Mesothelial cell of epicardium (in vitro differentiated cells): ENCODE measurements around the gene PDE7B. TPM values are rescaled to one million over a fixed set of nuclear protein-coding genes. Genes with fewer than 3 reads are reported as not detected.
A peak's percentile ranks its signal among the peaks of the same experiment; 100 is the strongest.

Experiments
- DNase-seq, 2 experiments: peaks; one replicate each; pipeline ENCODE4 v3.0.0; 2021; ENCODE audit warnings: low spot score in 2 of 2; ENCODE audit not compliant: unreplicated experiment in 2 of 2
- H3K27ac Mint-ChIP-seq: 2 replicates; pipeline ENCODE4 v1.8.0; 2021; ENCODE audit warnings: mixed read lengths
- H3K27me3 Mint-ChIP-seq: 2 replicates; pipeline ENCODE4 v1.8.0; 2021; ENCODE audit warnings: low read depth, mixed read lengths
- H3K36me3 Mint-ChIP-seq: 2 replicates; pipeline ENCODE4 v1.8.0; 2021; ENCODE audit warnings: mixed read lengths
- H3K4me1 Mint-ChIP-seq: 2 replicates; pipeline ENCODE4 v1.8.0; 2021; ENCODE audit warnings: mixed read lengths
- H3K4me3 Mint-ChIP-seq: 2 replicates; pipeline ENCODE4 v1.8.0; 2021; ENCODE audit warnings: mild to moderate bottlenecking, moderate library complexity, mixed read lengths
- H3K9me3 Mint-ChIP-seq: 2 replicates; pipeline ENCODE4 v1.8.0; 2021; ENCODE audit warnings: mixed read lengths
- total RNA-seq: library from RNA; stranded (reverse); gene quantifications from 3 replicates; pipeline ENCODE4 v1.2.1, GENCODE V29; 2021
- TF ChIP-seq, protein P1 (sequence below): fragments of 200-600 bp; sonication (generic); IDR thresholded peaks from one replicate; pipeline ENCODE4 v1.5.0; 2021; ENCODE audit warnings: antibody characterized with exemption; ENCODE audit not compliant: unreplicated experiment

Gene PDE7B
- total RNA-seq, 1 donor from 2014 or later, result 18.2 TPM

DNA sequence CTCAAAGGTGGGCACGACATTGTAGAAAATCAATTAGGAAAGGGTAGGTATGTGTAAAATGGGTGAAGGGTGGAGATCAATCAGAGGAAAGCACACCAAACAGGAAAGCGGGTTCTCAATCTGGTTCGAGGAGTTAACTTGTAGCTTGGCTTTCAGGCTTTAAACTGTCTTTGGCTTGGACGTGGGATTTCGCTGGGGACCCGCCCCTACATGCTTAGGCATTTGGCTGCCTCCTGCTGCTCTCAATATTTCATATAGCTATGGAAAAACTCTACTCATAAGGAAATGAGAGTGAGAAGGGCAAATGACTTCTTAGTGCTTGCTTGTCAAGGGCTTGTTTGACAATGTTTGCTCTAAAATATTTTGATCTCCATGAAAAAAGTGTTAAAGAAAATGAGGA is 38.1 kb upstream of the PDE7B start:
- Mint-ChIP-seq H3K4me3 (no peak overlapping the region), H3K36me3 (no peaks in the 10 kb centered on the region), H3K27me3 (no peaks in the 10 kb centered on the region), H3K9me3 (peaks cover 14% of the 10 kb centered on the region), H3K4me1 (peaks cover 24% of the 10 kb centered on the region), H3K27ac (no peak overlapping the region)
- no peak for DNase-seq
- TF ChIP-seq, protein P1, sequence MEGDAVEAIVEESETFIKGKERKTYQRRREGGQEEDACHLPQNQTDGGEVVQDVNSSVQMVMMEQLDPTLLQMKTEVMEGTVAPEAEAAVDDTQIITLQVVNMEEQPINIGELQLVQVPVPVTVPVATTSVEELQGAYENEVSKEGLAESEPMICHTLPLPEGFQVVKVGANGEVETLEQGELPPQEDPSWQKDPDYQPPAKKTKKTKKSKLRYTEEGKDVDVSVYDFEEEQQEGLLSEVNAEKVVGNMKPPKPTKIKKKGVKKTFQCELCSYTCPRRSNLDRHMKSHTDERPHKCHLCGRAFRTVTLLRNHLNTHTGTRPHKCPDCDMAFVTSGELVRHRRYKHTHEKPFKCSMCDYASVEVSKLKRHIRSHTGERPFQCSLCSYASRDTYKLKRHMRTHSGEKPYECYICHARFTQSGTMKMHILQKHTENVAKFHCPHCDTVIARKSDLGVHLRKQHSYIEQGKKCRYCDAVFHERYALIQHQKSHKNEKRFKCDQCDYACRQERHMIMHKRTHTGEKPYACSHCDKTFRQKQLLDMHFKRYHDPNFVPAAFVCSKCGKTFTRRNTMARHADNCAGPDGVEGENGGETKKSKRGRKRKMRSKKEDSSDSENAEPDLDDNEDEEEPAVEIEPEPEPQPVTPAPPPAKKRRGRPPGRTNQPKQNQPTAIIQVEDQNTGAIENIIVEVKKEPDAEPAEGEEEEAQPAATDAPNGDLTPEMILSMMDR, result no peak

DNA sequence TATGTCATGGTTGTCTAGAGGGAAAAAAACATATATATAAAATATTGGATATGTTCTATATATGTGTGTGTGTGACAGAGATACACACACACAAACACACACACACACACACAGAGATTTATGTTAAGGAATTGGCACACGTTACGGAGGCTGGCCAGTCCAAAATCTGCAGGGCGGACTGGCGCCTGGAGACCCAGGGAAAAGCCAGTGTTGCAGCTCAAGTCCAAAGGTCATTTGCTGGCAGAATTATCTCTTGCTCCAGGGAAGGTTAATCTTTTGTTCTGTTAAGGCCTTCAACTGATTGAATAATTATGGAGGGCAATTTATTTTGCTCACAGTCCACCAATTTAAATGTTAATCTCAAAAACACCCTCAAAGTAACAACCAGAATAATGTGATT is 37.5 kb upstream of the PDE7B start:
- no peaks in the 10 kb centered on the region for H3K27me3 Mint-ChIP-seq
- no peak overlapping the region for H3K4me3 Mint-ChIP-seq
- DNase-seq, result no peak
- TF ChIP-seq, protein P1, result no peak
- H3K27ac Mint-ChIP-seq, result no peak overlapping the region
- peaks cover 24% of the 10 kb centered on the region for H3K4me1 Mint-ChIP-seq
- peaks cover 10% of the 10 kb centered on the region for H3K9me3 Mint-ChIP-seq
- H3K36me3 Mint-ChIP-seq, result no peaks in the 10 kb centered on the region

DNA sequence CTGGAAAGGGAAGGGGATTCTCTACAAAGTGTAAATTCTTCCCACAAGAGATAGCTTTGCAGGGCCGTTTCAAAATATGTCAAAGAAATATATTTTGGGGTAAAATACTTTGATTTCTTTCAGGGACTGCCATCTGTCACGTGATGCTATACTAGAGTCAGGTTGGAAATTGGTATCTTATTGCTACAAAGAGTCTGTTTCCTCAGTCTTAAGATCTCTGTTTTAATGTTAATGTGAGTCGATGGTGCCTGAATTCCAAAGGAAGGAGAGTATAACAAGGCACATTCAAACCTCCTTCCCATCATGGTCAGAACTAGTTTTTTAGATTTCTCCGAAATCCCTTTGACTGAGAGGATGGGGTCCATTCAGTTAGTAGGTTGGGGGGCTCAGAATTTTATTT is 36.3 kb upstream of the PDE7B start:
- no peak overlapping the region for H3K27ac Mint-ChIP-seq
- DNase-seq, result no peak
- TF ChIP-seq, protein P1, result no peak
- H3K4me1 Mint-ChIP-seq, result peaks cover 24% of the 10 kb centered on the region
- no peaks in the 10 kb centered on the region for H3K9me3 Mint-ChIP-seq
- H3K36me3 Mint-ChIP-seq, result no peaks in the 10 kb centered on the region
- no peaks in the 10 kb centered on the region for H3K27me3 Mint-ChIP-seq
- no peak overlapping the region for H3K4me3 Mint-ChIP-seq

DNA sequence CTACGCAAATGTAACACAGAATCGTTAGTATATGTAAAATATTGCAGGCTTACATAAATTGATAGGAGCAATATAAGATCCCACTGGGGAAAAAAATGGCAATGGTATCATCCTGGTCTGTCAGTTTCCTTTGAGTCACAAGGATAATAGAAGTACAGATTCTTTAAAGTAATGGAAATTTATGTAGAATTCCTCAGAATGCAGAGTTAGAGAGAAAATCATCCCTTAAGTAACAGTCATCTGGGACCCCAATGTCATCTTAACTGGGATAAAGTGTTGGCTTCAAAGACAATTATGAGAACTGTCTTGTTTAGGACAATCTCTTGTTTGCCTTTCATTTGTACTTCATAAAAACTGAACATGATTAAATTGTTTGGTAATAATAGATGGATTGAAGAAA is 34.5 kb upstream of the PDE7B start:
- H3K4me3 Mint-ChIP-seq, result no peak overlapping the region
- no peak for DNase-seq
- TF ChIP-seq, protein P1, result no peak
- peaks cover 15% of the 10 kb centered on the region for H3K4me1 Mint-ChIP-seq
- no peaks in the 10 kb centered on the region for H3K36me3 Mint-ChIP-seq
- H3K27ac Mint-ChIP-seq, result no peak overlapping the region
- H3K9me3 Mint-ChIP-seq, result no peaks in the 10 kb centered on the region
- no peaks in the 10 kb centered on the region for H3K27me3 Mint-ChIP-seq

DNA sequence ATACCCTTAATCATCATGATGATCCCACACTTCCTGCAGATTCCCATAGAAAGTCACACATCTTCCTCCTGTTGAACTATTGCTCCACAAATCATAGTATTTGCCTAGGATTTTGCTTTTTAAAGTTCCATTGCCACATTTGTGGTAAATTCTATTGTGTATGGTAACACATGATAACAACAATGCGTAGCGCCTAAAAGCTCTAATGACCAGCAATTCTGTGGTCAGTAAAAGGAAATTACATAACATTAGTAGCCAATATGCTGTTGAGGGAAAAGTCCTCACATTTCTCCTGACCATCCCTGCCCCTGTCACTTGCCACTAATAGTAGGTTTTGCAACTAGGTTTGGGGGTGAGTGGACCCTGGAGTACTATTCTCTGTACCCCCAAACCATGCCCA is 31.8 kb upstream of the PDE7B start:
- TF ChIP-seq, protein P1, result no peak
- no peak for DNase-seq
- Mint-ChIP-seq H3K27me3 (no peaks in the 10 kb centered on the region), H3K4me3 (no peak overlapping the region), H3K27ac (no peak overlapping the region), H3K4me1 (peaks cover 5% of the 10 kb centered on the region), H3K9me3 (no peaks in the 10 kb centered on the region), H3K36me3 (no peaks in the 10 kb centered on the region)

DNA sequence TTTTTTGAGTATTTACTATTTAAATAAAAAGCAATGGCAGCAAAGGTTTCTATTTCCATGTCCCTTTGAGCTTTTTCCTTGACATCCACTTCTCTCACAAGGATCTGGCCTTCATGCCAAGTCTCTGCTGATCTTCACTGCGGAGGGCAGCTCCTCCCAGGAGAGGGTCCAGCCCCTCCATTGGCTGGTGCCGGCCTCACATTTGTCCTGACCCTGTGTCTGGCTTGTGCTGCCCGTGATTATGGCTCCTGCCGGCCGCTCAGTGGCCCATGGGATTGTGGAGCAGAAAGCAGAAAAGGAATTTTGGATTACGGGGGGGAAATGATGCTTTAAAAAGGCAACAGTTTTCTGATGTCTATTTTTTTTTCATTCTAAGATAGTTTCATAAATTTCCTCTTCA is 31.2 kb upstream of the PDE7B start:
- no peak for DNase-seq
- no peak overlapping the region for H3K4me3 Mint-ChIP-seq
- TF ChIP-seq, protein P1, result no peak
- no peaks in the 10 kb centered on the region for H3K27me3 Mint-ChIP-seq
- peak overlapping the region; percentile 30 for H3K27ac Mint-ChIP-seq
- H3K9me3 Mint-ChIP-seq, result no peaks in the 10 kb centered on the region
- no peaks in the 10 kb centered on the region for H3K36me3 Mint-ChIP-seq
- H3K4me1 Mint-ChIP-seq, result peaks cover 5% of the 10 kb centered on the region
